ENCODE measurements around the gene TWF2. TPM values are rescaled to one million over a fixed set of nuclear protein-coding genes. Genes with fewer than 3 reads are reported as not detected.
A peak's percentile ranks its signal among the peaks of the same experiment; 100 is the strongest.

Gene TWF2
- total and polyA plus RNA-seq, 2 of the 13 experiments (the other 11 are each of a cell fraction or from before 2014, with no cell fraction given) = 45.5 to 108 TPM

GRCh38 chr3:52279596-52279995, 40.6 kb upstream of the TWF2 start:
- intact Hi-C loops (cut with micrococcal nuclease; ENCODE audit: unreplicated experiment) (no loop called here), in situ Hi-C loops (cut with HindIII; ENCODE audit: extremely low pct_ligation_motif_present, low pct_unique_long_range_greater_than_20kb) (no loop called here)
- FAIRE-seq (no peak), ATAC-seq (no peak), DNase-seq (ENCODE audit: low spot score) (no peak)
- TF ChIP-seq CENPX (CRISPR knock-in tag; IDR thresholded peaks at IDR 0.05) (no peak), KAT7 (CRISPR knock-in tag; IDR thresholded peaks at IDR 0.05; ENCODE audit: borderline replicate concordance) (no peak), NRL (CRISPR knock-in tag; IDR thresholded peaks at IDR 0.05; ENCODE audit: borderline replicate concordance) (no peak), ZNF557 (CRISPR knock-in tag; IDR thresholded peaks at IDR 0.05) (no peak), ZNF160 (CRISPR knock-in tag; IDR thresholded peaks at IDR 0.05) (no peak), ATF5 (CRISPR knock-in tag; IDR thresholded peaks at IDR 0.05; ENCODE audit: low read depth) (no peak), REL (CRISPR knock-in tag; conservative IDR thresholded peaks at IDR 0.05) (no peak), ZSCAN31 (CRISPR knock-in tag; IDR thresholded peaks at IDR 0.05; ENCODE audit: low read depth) (no peak), ATRX (CRISPR knock-in tag; IDR thresholded peaks at IDR 0.05; ENCODE audit: borderline replicate concordance) (no peak), ZNF841 (CRISPR knock-in tag; IDR thresholded peaks at IDR 0.05; ENCODE audit: borderline replicate concordance) (no peak), E2F2 (CRISPR knock-in tag; IDR thresholded peaks at IDR 0.05; ENCODE audit: borderline replicate concordance) (no peak), HOXA7 (CRISPR knock-in tag; IDR thresholded peaks at IDR 0.05) (no peak), ZBTB44 (CRISPR knock-in tag; IDR thresholded peaks at IDR 0.05) (no peak), JDP2 (CRISPR knock-in tag; IDR thresholded peaks at IDR 0.05; ENCODE audit: borderline replicate concordance) (no peak), SAFB2 (CRISPR knock-in tag; IDR thresholded peaks at IDR 0.05; ENCODE audit: borderline replicate concordance, low read depth) (no peak), ZNF746 (CRISPR knock-in tag; IDR thresholded peaks at IDR 0.05) (no peak), IKZF5 (CRISPR knock-in tag; IDR thresholded peaks at IDR 0.05) (no peak)
- H3K36me3 ChIP-seq (replicated peaks in 1 of 2; ENCODE audit: control insufficient read depth in 1 of 2, insufficient read depth in 2 of 2, low read length in 2 of 2) = no peaks in the 10 kb centered on the region
- H3K27ac ChIP-seq (ENCODE audit: extremely low read length, insufficient read depth, low read length) = peak overlapping the region; percentile 10
- peaks cover 30% of the 10 kb centered on the region for H4K20me1 ChIP-seq (ENCODE audit: insufficient read depth, low read length)
- peak overlapping the region; percentile 74 for H3K4me2 ChIP-seq (ENCODE audit: low read depth, low read length)
- 79% methylated on average over 2 of the region's 2 CpGs for WGBS (ENCODE audit: low lambda C conversion rate)
- no peak overlapping the region for H2AFZ ChIP-seq (ENCODE audit: low read length)
- BruUV-seq (replicated peaks) = TSS peak; percentile 75
- H3K9ac ChIP-seq (ENCODE audit: insufficient read depth, low read depth, low read length) = peak overlapping the region; percentile 99; the same call in 1 of the 2 replicates
- no peaks in the 10 kb centered on the region for H3K9me3 ChIP-seq (ENCODE audit: low read length)
- H3K4me3 ChIP-seq (replicated peaks in 1 of 3; ENCODE audit: insufficient read depth in 1 of 3, low read depth in 2 of 3, low read length in 3 of 3) = peak overlapping the region in 1 of 3 experiments; percentile 99; a peak in 1 of 6 replicates
- ChIA-PET POLR2A (interaction anchor here (2.7 to 5.3 kb wide), 5 partner anchors 10 to 42 kb away, joined by 6 to 165 read pairs (median 36); partner anchors contain the start of genes GLYCTK and TWF2), CTCF (ENCODE audit: low intra/inter-chr PET ratio, low total read pairs) (no interaction called here)
- peaks cover 74% of the 10 kb centered on the region for H3K4me1 ChIP-seq (ENCODE audit: insufficient read depth, low read length)
- H3K27me3 ChIP-seq (ENCODE audit: control insufficient read depth in 1 of 2, insufficient read depth in 2 of 2, low read length in 2 of 2) = no peaks in the 10 kb centered on the region; a peak in 1 of 5 replicates
- peaks cover 37% of the 10 kb centered on the region for H3K79me2 ChIP-seq (ENCODE audit: insufficient read depth, low read length)
